SW 1271 (cell line): ENCODE results near the gene PTOV1.

Experiments used
- DNase-seq, 2 experiments: peaks; one replicate each; lab custom pipeline; 2025; lab: John Stamatoyannopoulos, UW

The PTOV1 gene

DNA sequence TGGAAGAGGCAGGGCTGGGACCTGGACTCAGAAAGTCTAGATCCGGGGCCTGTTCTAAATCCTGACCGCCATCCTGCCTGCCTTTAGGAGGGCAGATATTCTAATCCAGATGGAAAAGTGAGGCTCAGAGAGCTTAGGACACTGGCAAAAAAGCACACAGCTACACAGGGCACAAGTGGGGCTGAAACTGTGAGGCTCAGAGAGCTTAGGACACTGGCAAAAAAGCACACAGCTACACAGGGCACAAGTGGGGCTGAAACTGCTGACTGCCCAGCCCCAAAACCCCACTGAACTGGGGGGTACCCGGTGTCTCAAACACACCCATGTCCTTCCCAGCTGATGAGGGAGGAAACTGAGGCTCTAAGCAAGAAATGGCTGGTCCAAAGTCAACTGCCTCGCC, 24.2 kb downstream of the PTOV1 start:
- DNase-seq = no peak

DNA sequence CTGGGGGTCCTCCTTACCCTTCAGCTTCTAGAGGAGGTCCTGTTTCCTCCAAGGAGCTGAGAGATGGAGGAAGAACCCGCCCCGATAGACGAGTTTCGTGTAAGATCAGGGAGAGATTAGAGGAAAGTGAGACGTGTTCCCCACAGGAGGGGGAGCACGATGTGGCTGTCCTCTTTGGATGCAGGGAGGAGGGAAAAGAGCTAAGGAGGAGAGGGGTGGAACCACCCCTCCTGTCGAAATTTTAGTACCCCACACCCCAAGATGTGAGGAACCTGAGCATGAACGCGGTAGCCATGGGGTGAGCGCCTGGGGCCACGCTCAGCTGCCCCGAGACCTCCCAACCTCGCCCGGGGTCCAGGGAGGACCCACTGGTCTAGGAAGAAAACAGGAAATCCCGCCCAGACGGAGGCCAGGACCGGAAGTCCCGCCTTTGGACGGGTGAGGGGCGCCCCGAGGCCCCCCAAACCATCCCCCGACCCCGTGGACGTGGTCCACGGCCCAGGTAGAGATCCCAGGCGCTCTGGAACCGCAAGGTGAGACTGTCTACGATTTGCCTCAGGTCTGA, 25.0 kb downstream of the PTOV1 start:
- DNase-seq = peak in 1 of 2 experiments; percentile 22

DNA sequence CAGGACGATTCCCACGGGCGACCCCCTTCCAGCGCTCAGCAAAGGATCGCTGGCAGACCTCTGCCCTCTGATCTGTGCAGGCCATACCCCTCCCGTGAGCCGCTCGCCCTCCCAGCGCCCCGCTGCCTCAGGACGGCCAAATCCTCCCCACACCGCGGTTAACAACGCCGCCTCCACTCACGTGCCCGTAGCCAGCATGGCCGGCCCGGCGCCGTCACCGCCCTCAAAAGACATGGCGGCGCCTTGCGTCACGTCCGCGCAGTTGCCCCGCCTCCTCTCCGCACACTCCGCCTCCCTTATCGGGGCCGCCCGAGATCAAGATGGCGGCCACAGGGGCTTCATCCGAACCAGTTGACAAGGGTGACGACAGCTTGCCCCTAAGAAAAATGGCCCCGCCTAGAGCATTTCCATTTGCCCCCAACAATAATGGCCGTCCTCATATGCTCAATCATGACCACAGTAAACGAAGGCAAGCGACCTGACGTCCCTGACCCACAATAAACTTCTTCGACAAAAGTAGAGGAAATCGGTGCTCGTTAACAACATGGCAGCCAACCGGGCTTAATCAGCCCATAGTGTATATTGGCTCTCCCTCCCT, 25.6 kb downstream of the PTOV1 start:
- DNase-seq = peak; percentile 73 to 89

DNA sequence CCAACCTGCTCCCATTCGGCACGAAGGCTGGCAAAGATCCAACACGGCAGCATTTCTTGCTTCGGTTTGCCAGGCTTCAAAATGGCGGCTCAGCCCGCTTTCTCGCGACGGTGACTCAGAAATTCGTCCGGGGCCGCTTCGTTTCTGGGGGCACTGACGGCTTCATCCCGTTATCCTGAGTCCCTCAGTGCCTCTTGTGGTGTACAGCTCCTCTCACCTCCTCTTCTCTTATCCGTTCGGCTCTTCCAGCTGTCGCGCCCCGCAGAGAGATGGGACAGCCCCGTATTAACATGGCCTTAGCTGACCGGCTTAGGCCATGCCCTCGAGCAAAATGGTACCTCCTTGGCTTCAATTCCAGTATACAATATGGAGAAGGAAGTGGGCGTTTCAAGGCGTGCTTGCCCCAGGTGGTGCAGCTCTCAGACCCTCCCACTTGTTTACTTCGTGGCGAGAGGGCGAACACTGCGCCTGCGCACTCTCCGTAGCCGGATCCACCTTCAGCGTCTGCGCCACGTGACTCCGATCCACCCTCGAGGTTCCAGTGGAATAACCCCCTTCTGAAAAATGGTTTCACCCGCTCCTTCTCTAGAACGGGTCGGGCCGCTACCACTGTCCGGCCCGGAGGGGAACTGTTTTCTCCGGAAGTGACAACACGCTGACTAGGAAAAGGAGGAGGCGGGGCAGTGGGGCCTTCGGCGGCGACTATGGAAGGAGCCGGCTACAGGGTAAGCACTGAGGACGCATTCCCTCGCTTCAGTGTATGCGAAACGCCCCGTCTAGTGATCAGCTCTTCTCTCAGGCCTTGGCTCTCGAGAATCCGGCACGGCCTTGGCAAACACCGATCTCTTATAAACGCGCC, 26.3 kb downstream of the PTOV1 start, which contains the start of the genes AKT1S1 and TBC1D17:
Gene AKT1S1 (minus strand): TSS at position 336 of the 859 bp plus-strand sequence. CDS start 4,060 bp downstream, outside the sequence.
Gene TBC1D17 (plus strand): TSS at position 683 of the 859 bp plus-strand sequence. CDS start 22 bp downstream, at position 705.
- DNase-seq = peak; percentile 94 to 98

DNA sequence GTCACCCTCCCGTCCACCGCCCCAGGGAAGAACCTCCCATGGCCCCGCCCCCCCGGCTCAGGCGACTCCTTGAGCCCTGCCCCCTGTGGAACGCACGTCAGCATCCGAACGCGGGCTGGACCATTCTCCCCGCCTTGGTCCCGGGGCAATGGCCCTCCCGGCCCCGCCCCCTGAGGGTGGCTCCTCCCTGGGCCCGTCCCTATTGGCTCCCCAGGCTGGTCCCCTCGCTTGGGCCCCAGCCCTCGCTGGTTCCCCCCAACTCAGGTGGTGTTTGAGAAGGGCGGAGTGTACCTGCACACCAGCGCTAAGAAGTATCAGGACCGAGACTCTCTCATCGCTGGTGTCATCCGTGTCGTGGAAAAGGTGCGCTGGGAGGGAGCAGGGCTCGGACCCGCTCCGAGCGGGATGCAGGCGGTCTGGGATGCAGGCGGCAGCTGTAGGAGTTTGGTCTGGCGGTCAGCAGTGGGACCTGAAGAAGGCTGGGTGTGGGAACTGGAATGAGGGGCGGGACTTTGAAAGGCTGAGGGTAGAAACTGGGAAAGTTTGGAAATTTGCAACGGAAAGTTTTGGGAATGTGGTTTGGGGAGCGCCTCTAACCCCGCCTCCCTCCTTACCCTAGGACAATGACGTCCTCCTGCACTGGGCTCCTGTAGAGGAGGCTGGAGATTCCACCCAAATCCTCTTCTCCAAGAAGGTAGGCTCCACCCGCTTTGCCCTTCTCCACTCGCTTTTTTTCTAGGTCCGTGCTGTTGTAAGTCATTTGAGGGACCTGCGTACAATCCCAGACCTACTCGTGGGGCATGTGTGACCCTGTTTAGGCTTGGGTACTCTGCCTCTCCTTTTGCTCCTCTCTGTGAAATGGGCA, 27.2 kb downstream of the PTOV1 start:
- DNase-seq = peak; percentile 84 to 92

DNA sequence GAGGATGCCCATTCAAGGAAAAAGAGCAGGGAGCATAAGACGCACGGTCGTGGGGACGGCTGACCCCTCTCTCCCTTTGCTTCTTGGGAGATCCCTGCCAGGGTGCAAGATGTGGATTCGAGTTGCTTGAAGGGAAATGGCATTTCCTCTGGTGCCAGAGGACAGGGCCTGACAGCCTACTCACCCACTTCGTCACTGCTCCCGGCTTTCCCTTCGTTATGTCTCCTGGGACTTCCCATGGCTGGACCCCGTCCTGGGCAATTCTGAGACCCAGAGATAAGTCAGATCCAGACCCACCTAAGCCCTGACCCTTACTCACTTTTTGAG, 27.7 kb downstream of the PTOV1 start:
- DNase-seq = no peak

DNA sequence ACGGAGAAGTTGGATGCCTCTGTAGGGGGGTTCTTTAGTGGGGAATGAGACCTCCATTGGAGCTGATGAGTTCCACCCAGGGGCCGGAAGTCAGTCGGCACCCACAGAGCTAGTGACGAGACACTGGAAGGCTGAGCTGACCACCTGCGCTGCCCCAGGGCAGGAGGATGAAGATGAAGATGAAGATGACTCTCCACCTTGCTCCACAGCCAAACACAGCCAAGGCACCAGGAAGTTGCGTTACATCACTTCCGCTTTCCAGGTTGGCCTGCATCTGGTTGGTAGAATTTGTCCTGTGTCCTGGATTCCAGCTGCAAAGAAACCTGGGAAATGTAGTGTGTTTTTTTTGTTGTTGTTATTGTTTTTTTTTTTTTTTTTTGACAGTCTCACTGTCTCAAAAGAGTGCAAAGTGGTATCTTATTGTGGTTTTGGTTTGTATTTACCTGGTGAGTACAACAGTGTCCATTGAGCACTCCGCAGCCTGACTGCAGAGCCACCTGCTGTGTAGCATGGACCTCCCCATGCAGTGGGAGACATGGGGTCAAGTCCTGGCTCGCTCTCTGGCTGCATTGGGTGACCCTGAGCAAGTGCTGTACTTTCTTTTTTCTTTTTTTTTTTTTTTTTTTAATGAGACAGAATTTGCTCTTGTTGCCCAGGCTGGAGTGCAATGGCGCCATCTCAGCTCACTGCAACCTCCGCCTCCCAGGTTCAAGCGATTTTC, 28.4 kb downstream of the PTOV1 start:
- DNase-seq = peak in 1 of 2 experiments; percentile 16

DNA sequence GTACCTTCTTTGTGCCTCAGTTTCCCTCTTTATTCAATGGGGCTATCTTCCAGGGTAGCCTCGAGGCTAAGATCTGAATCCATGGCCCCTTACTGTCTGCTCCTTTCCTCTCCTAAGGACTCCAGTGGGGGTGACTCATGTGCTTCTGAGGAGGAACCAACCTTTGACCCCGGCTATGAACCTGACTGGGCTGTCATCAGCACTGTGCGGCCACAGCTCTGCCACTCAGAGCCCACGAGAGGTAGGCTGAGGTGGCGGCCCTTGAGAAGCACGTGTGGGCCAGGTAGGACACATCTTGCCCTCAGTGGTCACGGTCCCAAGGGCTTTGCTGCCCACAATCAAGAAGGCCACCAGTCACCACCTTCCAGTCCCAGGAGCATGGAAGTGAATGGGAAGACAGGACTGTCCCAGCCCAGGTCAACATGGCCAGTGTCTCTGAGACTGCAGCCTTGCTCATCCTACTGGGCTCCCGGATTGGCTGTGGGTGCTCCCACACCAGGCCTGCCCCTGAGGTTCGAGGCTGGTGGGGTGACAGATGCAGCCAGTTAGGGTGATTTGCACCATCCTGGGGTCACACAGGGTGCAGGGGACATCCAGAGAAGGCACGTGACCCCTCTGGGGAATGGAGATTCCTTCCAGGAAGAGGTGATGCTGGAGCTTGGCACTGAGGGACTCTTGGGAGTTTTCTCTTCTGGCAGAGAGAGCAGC, 29.4 kb downstream of the PTOV1 start:
- no peak for DNase-seq

DNA sequence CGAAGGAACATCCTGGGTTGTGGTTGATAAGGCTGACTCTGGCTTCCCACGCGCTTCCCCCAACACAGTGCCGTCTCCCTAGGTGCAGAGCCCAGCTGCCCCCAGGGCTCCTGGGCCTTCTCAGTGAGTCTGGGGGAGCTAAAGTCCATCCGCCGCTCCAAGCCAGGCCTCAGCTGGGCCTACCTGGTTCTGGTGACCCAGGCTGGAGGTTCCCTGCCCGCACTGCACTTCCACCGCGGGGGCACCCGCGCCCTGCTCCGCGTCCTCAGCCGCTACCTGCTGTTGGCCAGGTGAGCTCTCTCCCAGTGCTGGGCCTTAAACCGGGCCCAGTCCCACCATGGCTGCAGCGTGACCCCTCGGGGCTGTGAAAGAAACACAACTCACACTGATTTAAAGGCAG, 30.2 kb downstream of the PTOV1 start:
- no peak for DNase-seq

DNA sequence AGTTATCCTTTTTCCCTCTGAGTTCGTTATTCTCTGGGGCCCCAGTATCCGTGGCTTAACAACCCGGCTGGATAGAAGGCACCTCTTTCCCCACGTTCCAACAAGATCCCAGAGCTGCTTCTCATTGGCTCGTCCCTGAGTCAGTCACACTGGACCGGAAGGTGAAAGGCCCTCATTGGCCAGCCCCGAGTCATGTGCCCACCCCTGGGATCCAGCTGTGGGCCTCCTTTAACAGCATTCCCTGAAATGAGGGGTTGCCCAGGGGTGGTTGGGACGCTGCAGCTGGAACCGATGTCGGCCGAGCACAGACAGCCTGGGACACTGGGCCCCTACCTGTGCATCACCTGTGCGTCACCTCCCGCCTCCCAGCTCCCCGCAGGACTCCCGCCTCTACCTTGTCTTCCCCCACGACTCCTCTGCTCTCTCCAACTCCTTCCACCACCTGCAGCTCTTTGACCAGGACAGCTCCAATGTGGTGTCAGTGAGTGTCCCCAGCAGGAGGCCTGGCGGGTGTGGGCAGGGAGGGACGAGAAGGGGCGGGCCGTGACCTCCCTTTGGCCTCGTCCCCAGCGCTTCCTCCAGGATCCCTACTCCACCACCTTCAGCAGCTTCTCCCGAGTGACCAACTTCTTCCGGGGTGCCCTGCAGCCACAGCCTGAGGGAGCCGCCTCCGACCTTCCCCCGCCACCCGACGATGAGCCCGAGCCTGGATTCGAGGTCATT, 30.9 kb downstream of the PTOV1 start:
- no peak for DNase-seq

DNA sequence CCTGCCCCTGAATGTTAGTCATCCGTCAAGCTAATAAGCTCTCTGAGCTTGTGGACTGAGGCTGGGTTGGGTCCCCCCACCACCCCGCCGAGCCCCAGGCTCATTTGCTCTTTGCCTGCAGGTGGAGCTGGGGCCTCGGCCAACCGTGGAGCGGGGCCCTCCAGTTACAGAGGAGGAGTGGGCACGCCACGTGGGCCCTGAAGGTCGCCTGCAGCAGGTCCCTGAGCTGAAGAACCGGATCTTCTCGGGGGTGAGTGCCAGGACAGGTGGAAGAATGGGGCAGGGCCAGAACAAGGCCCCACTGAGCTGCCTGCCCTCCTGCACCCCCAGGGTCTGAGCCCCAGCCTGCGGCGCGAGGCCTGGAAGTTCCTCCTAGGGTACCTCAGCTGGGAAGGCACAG, 31.7 kb downstream of the PTOV1 start:
- DNase-seq = no peak

DNA sequence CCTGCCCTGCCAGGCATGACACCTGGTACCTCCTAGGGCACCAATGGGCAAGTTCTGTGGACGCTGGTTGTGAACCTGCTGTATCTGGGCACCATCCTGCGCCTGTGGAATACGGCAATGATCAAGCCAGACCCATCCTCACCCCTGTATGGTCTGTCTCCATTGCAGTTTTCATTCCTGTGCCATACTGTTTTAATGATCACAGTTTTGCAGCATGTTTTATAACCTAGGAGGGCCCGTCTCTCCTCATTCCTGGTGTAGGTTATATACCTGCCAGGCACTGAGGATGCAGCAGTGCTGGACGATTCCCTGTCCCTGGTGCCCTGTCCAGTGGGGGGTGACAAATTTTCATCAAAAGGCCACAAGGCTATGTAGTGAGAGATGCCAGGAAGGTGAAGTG, 32.1 kb downstream of the PTOV1 start:
- DNase-seq = no peak

DNA sequence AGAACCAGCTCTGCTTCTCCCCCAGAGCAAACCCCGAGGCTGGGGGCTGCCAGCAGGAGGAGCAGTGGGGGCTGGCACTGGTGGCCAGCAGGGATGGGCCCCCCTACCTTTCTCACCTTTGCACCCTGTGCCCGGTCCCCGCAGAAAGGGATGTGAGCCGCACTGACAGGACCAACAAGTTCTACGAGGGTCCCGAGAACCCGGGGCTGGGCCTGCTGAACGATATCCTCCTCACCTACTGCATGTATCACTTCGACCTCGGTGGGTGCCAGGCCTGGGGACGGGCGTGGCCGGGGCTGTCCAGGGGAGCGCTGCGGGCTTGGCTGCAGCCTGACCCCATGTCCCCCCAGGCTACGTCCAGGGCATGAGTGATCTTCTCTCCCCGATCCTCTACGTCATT, 33.1 kb downstream of the PTOV1 start:
- no peak for DNase-seq

DNA sequence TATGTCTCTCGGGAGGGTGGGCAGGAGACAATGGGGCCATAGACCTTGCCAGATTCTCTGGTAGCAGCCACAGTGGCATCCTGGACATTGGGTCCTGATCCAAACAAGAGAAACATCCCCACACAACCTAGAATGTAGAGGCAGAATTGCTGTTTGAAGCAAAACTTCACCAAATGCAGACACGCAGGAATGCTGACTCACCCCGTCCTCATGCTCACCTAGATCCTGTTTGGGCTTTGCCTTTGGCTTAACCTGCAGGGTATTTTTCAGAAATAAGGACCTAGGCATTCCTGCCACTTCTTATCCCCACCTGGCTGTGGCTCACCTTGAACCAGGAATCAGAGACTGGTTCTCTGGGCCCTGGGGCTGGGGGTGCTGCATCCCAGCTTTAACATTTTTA, 33.8 kb downstream of the PTOV1 start:
- DNase-seq = no peak

DNA sequence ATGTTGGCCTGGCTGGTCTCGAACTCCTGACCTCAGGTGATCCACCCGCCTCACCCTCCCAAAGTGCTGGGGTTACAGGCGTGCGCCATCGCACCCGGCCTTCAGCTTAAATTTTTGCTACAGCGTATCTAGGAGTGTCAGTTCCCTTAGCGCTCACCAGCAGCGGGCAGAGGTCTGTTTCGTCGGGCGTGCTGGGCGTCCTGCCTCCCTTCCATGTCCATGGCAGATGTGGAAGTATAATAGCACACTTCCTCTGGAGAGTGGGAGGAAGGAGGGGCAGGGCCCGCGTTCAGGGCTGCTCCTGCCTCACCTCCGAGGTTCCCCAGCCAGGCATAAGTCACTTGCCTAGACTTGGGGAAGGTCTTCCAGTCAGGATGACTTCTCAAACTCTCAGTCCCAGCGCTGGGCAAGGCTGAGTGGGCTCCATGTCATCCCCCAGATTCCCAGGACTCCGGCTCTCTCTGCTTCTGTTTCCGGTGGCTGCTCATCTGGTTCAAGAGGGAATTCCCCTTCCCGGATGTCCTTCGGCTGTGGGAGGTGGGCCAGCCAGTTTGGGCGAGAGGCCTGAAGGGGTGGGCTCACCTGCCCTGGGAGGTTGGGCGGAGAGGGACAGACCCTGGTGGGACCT, 36.2 kb downstream of the PTOV1 start:
- DNase-seq = no peak

DNA sequence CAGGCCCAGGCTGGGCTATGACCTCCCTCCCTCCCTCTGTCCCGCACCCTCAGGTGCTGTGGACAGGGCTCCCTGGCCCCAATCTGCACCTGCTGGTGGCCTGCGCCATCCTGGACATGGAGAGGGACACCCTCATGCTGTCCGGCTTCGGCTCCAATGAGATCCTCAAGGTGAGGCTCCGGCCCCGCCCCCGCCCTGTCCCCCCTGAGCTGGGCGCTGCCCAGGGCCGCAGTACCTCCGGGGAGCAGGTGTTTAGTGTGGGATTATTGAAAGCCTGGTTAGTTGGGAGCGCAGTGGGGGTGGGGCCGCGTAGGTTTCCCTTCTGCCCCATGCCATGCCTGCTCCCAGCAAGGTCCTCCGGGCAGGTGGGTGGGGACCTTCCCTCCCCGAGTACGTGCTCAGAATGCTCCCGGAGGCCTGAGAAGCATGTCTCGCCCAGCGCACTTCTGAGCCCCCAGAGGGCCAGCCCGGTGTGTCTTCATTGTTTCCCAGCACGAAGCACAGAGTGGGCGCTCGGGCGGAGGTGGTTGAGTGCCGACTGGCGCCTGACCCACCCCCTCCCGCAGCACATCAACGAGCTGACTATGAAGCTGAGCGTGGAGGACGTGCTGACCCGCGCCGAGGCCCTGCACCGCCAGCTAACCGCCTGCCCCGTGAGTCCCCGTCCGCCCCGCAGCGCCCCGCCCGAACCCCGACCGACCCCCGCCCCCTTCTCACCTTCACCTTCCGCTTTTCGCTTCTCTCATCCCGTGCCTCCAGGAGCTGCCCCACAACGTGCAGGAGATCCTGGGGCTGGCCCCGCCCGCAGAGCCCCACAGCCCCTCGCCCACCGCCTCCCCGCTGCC, 36.9 kb downstream of the PTOV1 start:
- no peak for DNase-seq

DNA sequence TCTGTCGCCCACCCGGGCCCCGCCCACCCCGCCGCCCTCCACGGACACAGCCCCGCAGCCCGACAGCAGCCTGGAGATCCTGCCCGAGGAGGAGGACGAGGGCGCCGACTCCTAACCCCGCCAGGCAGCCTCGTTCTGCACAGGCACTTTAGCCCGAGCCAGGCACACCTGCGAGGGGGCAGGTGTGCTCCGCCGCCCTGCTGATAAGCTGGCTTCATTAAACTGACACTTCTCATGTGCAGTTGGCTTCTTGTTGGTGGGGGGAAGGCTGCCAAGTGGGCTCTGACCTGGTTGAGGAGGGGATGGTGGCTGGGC, 37.5 kb downstream of the PTOV1 start:
- DNase-seq = no peak

DNA sequence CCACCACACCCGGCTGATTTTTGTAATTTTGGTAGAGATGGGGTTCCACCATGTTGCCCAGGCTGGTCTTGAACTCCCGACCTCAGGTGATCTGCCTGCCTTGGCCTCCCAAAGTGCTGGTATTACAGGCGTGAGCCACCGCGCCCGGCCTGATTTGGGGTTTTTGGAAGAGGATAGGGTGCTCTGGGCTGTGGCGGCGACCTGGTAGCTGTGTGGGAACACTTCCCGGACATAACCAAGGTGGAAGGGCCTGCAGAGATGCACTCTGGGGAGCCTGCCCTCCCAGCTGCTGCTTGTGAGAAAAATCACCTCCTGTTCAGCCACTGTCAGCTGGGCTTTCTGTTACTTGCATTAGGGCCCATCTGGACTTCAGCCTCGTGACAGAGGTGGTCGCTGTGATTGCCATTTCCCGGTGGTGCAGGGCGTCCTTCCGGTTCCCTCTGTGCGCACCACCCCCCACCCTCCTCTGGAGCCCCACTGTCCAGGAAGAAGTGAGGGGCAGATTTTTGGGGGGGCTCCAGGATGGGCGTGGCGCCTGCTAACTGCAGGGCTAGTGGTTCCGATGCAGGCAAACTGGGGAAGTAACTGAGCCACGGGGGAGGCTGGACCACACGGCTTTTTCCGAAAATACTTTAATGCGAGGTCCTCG, 38.2 kb downstream of the PTOV1 start:
- DNase-seq = no peak
